ENCODE data around the gene AKIRIN1.
"Not testable (repeated sequence)": the region's sequence is repeated elsewhere in the genome, so short reads cannot be mapped to it uniquely, and the experiment has no call there.

The AKIRIN1 gene

DNA sequence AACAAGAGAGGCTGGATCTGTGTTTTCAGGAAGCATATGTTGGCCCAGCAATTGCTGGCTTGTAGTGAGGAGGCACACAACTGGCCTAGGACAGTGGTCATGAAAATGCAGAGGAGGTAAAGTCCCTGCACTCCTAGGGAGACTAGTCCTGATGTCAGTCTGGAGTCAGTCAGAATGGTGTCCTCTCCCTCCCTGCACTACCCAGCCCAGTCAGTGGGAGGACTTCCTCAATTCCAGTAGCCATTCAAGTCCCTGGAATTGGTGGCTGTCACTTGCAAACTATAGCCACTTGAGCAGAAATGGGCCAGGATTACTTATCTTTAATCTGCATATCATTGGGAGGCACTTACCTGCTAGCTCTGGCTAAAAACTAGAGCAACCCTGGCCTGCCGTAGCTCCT lies 53.7 kb downstream of the AKIRIN1 start:
- no peak for FAIRE-seq
- no peak for DNase-seq (ENCODE audit: low spot score)

DNA sequence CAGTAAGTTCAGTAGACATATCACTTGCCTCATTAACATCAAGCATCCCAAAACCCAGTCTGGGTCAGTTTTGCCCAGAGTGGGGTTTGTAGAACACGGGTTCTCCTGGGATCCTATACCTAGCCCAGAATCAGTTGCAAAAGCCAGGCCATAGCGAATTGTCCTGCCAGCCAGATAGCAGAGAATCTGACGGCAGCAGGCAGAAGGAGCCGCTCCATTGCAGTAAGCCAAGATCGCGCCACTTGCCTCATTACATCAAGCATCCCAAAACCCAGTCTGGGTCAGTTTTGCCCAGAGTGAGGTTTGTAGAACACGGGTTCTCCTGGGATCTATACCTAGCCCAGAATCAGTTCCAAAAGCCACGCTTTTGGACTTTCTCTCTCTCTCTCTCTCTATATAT lies 54.2 kb downstream of the AKIRIN1 start:
- no peak for FAIRE-seq
- DNase-seq (ENCODE audit: low spot score), result no peak

DNA sequence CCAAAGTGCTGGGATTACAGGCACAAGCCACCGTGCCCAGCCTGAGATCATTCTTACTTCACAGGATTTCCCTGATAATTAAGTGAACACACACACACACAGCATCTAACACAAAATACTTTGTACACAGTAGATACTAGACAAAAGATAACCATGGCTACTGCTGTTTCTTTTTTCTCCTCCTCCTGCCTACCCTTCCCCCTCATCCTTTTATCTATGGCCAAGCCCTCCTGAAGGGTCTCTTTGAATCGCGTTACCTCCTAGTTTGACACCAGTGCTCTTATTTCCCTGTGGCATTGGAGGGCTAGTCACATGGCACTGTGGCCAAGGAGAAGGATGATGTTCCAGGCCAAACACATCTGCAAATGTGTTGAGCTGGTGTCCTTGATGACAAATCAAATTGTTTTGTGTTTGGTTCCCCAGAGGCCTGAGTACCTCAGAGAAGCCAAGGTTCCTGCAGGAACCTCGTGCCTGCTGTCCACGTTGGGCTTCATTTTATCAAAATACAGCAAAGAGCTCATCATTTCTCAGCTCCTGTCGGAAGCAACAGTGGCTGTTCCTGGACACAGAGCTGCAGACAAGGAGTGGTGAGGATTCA lies 55.6 kb downstream of the AKIRIN1 start:
- FAIRE-seq, result no peak

DNA sequence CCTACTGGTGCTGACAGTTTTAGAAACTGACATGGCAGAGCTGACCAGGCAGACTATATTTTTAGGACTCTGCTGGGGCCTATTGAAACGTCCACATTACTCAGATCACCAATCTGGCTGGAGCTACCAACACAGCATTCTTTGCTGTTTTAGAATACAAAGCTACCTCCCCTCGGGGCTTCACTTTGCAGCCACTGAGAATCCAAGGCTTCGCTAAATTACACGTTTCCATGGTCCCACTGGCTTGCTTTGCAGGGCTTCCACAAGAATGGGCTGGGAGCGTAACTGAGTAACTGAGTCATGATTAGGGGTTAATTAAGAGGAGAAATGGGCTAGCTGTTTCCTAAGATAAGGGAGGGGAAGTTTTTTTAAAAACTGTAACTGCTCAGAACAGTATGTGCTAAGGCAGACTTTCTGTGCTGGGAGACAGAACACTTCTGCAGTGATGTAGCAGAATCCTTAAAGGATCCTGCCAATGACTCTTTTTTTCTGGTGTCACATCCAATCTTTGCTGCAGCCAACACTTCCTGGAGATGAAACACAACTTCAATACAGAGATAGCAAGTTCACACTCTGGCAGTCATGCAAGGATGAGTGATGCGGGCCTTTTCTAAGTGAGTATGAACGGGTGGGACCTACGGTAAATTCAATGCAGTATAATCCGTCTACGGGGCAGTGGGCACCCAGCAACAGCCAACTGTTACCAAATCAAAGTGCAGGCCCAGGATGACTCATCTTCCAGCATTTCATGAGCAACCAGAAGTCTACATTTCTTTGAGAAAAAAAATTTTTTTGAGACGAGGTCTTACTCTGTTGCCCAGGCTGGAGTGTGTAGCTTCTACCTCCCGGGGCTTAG lies 56.5 kb downstream of the AKIRIN1 start:
- FAIRE-seq (peak; percentile 97), DNase-seq (ENCODE audit: low spot score) (peak; percentile 99)

More for the DNA sequence above, 55.6 kb downstream of the AKIRIN1 start:
- DNase-seq (ENCODE audit: low spot score), result no peak

GRCh38 chr1:39048745-39049370 lies 57.8 kb downstream of the AKIRIN1 start:
- no peak for DNase-seq (ENCODE audit: low spot score)

DNA sequence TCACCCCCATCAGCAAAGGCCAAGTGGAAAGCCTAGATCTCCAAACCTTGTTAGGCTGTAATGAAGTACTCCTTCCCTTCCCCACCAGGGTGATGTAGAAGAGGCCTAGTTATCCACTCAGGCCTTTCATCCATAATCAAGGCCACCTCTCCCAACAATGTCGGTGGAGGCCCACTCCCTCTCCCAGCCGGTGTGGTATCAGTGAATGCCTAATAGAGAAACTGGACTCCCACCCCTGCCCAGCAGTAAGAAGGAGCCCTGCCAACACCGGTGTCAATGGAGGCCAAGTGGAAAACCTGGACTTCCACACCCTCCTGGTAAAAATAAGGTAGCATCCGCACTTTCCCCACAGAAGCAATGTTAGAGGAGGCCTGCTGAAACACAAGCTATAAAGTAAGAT lies 58.9 kb downstream of the AKIRIN1 start:
- FAIRE-seq, result no peak
- DNase-seq (ENCODE audit: low spot score), result no peak

More at GRCh38 chr1:39048745-39049370, 57.8 kb downstream of the AKIRIN1 start:
- FAIRE-seq, result no peak

- not testable (repeated sequence) for DNase-seq (ENCODE audit: low spot score); FAIRE-seq
Measured at GRCh38 chr1:39051193-39051850, 60.2 kb downstream of the AKIRIN1 start.

GRCh38 chr1:39051956-39052355 lies 60.9 kb downstream of the AKIRIN1 start:
- FAIRE-seq, result no peak

GRCh38 chr1:39055213-39055710 lies 64.2 kb downstream of the AKIRIN1 start:
- FAIRE-seq; DNase-seq (ENCODE audit: low spot score): not testable (repeated sequence)

More at GRCh38 chr1:39051956-39052355, 60.9 kb downstream of the AKIRIN1 start:
- no peak for DNase-seq (ENCODE audit: low spot score)
